GM19035 (cell line): Measurements from ENCODE around the gene USP17L29.
"Not testable (repeated sequence)": the region's sequence is repeated elsewhere in the genome, so short reads cannot be mapped to it uniquely, and the experiment has no call there.

Experiments
- ATAC-seq: cut with Tn5 transposase; IDR thresholded peaks from one replicate; pipeline ENCODE4 v1.9.1; 2021; ENCODE audit not compliant: unreplicated experiment

Gene USP17L29

GRCh38 chr4:9353338-9353737, at the start of gene USP17L29:
Gene USP17L29, plus strand, starts transcription at chr4:9353638. Its CDS starts 0 bp downstream, at chr4:9353638.
- ATAC-seq = not testable (repeated sequence)

GRCh38 chr4:9324191-9324590, 29.2 kb upstream of the USP17L29 start:
- ATAC-seq = not testable (repeated sequence)

- not testable (repeated sequence) for ATAC-seq
Measured at GRCh38 chr4:9324865-9325264, 28.6 kb upstream of the USP17L29 start, which contains the start of gene USP17L24. Gene USP17L24, plus strand, starts transcription at chr4:9325165. Its CDS starts 0 bp downstream, at chr4:9325165.

- ATAC-seq = not testable (repeated sequence)
Measured at GRCh38 chr4:9329611-9330010, 23.8 kb upstream of the USP17L29 start, which contains the start of gene USP17L25. Gene USP17L25, plus strand, starts transcription at chr4:9329911. Its CDS starts 0 bp downstream, at chr4:9329911.

GRCh38 chr4:9334358-9334757, 19.1 kb upstream of the USP17L29 start, which contains the start of gene USP17L26:
Gene USP17L26, plus strand, starts transcription at chr4:9334658. Its CDS starts 0 bp downstream, at chr4:9334658.
- not testable (repeated sequence) for ATAC-seq

- not testable (repeated sequence) for ATAC-seq
Measured at GRCh38 chr4:9339103-9339502, 14.3 kb upstream of the USP17L29 start, which contains the start of gene USP17L5. Gene USP17L5, plus strand, starts transcription at chr4:9339403. Its CDS starts 0 bp downstream, at chr4:9339403.

- not testable (repeated sequence) for ATAC-seq
Measured at GRCh38 chr4:9343848-9344247, 9.6 kb upstream of the USP17L29 start, which contains the start of gene USP17L27. Gene USP17L27, plus strand, starts transcription at chr4:9344148. Its CDS starts 0 bp downstream, at chr4:9344148.

- ATAC-seq = not testable (repeated sequence)
Measured at GRCh38 chr4:9348593-9348992, 4.8 kb upstream of the USP17L29 start, which contains the start of gene USP17L28. Gene USP17L28, plus strand, starts transcription at chr4:9348893. Its CDS starts 0 bp downstream, at chr4:9348893.

- ATAC-seq = not testable (repeated sequence)
Measured at GRCh38 chr4:9350866-9351265, 2.6 kb upstream of the USP17L29 start.

GRCh38 chr4:9362829-9363228, 9.4 kb downstream of the USP17L29 start, which contains the start of gene USP17L30:
Gene USP17L30, plus strand, starts transcription at chr4:9363129. Its CDS starts 0 bp downstream, at chr4:9363129.
- ATAC-seq = not testable (repeated sequence)

GRCh38 chr4:9379881-9380280, 26.4 kb downstream of the USP17L29 start:
- not testable (repeated sequence) for ATAC-seq

GRCh38 chr4:9381012-9381534, 27.6 kb downstream of the USP17L29 start:
- ATAC-seq = not testable (repeated sequence)

GRCh38 chr4:9384126-9384525, 30.7 kb downstream of the USP17L29 start:
- ATAC-seq = no peak

- not testable (repeated sequence) for ATAC-seq
Measured at GRCh38 chr4:9389001-9389400, 35.6 kb downstream of the USP17L29 start.
